NCI-H1417 (cell line): ENCODE data around the gene FOXRED2.
A peak's percentile ranks its signal among the peaks of the same experiment; 100 is the strongest.
"Not testable (repeated sequence)": the region's sequence is repeated elsewhere in the genome, so short reads cannot be mapped to it uniquely, and the experiment has no call there.

Experiments used
- DNase-seq, 3 experiments: peaks; one replicate each; lab custom pipeline; 2025; lab: John Stamatoyannopoulos, UW

Gene FOXRED2

DNA sequence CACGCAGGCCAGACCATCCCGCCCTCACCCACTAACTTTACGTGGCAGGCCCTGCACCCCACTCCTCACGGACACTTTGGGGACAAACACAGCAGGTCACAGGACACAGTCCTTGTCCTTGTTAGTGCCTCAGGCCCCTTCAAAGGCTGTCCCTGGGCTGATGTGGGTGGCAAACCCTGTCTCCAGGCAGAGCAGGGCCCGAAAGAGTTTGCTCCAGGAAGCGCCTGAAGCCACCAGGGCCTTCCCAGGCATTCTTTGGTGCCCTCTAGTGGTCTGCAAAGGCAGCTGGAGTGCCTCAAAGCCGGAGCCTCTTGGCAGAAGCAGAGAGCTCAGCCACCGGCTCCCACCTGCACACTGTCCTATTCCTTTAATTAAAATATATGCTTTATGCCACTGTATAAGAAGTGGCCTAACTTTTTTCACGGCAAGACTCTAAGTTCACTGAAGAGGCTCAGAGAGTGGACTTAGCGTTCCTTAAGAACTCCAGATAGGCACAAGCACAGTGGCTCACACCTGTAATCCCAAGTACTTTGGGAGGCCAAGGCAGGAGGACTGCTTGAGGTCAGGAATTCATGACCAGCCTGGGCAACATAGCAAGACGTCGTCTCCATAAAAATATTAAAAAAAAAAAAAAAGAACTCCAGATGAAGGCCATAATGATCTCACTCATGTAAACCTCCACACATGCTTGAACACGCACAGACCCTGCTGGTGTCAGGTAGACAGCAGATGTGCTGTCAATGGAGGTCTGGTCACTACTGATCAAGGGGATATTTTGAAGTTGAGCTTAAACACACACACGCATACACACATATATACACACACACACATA lies 36.5 kb downstream of the FOXRED2 start:
- peak; percentile 55 to 80 (median 57) for DNase-seq

DNA sequence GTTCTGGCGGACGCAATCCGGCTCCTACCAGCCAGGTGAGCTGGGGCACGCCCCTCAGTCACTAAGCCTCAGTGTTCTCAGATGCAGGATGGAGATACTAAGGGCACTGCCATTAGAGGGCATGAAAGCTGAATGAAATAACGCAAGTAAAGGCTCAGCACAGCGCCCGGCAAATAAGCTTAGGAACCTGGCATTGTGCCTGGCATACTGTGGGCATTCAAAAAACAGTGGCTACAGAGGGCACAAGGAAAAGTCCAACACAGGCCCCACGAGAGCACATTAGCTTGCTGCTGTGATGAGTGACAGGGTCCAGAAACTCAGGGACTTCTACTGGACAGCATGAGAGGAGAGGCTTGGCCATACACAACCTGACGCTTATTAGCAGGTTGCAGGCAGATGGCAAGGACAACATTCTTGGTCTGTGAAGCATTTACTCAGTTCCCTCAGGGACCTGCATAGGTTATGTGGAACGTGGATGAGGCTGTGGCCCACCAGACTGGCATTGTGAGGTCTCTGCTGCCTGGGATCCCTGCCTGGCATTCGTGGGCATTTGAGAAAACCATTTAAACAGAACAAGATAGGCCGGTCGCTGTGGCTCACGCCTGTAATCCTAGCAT lies 37.6 kb downstream of the FOXRED2 start:
- DNase-seq: no peak

DNA sequence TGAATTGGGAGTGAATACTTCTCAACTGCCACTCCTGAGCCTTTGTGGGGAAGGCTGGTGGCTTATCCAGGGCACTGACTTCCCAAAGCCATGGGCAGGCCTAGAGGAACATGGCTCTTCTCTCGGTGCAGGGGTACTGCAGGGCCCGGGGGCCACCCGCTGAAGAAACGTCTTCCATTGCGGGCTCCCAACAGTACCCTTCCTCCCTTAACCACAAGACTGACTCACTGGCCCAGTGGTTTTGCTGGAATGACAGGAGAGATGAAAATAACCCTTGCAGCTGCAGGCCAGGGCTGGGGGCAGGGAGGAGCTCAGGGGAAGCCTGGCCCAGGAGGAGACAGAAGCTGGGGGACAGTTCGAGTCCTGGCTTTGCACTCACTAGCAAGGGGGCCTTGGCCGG lies 38.9 kb downstream of the FOXRED2 start:
- no peak for DNase-seq

DNA sequence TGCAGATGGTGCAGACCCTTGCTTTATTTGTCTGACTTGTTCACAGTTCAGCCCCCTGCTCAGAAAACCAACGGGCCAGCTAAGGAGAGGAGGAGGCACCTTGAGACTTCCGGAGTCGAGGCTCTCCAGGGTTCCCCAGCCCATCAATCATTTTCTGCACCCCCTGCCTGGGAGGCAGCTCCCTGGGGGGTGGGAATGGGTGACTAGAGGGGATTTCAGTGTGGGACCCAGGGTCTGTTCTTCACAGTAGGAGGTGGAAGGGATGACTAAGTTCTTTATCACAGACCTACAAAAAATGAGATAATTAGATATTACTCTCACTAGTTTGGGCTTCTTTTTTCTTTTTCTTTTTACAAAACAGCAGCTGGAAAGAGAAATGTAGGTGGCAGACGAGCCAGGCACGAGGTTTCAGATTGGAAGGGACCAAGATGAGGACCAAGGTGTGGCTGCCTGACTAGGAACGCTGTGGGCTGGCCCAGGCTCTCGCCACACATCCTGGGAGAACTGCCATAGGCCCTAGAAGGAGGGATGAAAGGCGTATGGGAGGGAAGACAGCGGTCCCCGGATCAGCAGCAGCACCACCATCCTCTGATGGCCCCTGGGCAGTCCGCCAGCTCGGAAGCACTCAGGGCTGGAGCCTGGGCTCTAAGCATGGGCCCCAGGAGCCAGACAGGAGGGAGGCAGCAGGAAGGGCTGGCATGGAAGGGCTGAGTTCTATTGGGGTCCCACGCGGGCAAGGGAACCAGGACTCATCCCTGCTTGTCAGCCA lies 39.6 kb downstream of the FOXRED2 start:
- DNase-seq: peak in 1 of 3 experiments; percentile 5

DNA sequence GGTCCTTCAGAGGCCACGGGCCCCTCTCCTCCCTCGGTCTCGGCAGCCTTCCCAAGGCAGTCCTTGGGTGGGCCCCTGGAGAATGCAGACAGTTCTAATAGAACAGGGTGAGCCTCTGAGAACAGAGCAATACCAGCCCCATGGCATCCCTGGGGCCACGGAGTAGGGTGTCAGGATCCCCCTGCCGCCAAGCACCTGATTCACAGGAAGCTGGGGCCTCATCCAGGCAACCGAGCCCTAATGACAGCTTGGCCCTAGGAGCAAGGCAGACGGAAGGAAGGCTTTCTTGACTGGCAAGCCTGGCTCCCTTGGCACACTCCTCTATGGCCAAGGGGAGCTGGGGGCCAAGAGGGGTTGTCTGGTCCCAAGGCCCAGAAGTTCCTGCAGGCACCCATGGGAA lies 40.6 kb downstream of the FOXRED2 start:
- DNase-seq: no peak

DNA sequence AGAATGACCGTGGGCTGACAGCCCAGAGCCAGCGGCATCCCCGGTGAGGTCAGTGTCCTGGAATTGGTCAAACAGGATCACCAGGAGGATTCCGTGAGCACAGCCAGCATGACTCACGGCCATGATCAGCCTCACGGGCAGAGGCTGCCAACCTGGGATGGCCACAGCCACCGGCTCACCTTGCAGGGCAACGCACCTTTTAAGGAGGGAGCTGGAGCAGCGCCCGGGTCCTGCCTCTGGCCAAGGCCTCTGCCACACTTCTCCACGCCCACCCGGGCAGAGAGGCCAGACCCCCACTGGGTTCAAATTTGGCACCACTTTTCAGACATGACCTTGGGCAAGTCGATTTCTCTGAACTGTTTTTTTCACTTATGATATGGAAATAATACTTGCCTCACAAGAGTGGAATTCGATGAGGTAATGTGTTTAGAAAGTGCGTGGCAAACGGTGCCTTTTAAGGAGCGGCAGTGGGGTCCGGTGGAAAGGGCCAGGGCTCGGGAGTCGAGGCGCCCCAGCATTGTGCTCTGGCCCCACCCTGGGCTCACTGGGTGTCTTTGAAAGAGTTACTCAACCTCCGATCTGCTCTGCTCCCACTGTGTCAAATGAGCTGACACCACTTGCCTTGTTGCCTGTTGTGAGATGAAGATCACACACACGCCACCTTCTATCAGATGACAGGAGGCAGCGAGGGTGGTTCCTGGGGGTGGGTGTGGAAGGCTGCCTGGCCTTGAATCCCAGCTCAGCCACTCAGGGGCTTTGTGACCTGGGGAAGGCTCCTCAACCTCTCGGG lies 41.4 kb downstream of the FOXRED2 start:
- no peak for DNase-seq

DNA sequence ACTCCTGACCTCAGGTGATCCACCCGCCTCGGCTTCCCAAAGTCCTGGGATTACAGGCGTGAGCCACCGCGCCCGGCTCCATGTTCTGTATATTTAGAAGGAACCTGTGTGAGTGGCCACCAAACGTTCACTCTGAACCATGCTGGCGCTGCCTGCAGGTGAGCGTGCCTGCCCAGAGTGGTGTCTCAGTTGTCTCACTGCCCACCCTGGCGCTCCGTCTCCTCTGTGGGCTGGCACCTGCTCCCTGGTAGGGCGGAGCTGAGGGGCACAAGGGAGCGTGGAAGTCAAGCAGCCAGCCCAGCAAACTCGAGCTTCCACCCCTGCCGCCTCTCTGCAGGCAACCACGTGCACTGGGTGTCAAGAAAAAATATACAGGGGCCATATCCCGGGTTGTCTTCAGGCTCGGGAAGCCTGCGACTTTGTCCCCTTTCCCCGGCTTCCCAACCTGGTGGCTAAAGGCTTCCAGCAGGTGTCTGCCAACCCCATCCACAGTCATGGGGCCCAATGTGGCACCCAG lies 42.1 kb downstream of the FOXRED2 start:
- DNase-seq: no peak

DNA sequence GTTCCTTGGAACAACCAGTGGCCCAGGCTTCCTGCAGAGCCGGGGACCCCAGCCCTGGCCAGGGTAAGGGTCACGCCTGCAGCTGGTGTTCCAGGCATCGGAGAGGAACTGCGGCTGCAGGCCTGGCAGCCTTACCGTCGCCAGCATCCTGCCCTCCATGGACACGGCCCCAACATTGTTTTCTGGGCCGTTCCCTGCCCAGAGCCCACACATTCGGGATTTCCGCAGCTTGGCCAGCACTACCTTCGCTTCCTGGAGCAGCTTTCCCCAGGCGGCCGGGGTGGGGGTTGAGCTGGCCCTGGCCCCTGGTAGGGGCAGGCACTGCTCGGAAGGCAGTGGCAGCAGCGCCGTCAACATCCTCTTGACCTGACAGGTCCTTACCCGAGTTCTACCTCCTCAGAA lies 43.1 kb downstream of the FOXRED2 start:
- DNase-seq: no peak

DNA sequence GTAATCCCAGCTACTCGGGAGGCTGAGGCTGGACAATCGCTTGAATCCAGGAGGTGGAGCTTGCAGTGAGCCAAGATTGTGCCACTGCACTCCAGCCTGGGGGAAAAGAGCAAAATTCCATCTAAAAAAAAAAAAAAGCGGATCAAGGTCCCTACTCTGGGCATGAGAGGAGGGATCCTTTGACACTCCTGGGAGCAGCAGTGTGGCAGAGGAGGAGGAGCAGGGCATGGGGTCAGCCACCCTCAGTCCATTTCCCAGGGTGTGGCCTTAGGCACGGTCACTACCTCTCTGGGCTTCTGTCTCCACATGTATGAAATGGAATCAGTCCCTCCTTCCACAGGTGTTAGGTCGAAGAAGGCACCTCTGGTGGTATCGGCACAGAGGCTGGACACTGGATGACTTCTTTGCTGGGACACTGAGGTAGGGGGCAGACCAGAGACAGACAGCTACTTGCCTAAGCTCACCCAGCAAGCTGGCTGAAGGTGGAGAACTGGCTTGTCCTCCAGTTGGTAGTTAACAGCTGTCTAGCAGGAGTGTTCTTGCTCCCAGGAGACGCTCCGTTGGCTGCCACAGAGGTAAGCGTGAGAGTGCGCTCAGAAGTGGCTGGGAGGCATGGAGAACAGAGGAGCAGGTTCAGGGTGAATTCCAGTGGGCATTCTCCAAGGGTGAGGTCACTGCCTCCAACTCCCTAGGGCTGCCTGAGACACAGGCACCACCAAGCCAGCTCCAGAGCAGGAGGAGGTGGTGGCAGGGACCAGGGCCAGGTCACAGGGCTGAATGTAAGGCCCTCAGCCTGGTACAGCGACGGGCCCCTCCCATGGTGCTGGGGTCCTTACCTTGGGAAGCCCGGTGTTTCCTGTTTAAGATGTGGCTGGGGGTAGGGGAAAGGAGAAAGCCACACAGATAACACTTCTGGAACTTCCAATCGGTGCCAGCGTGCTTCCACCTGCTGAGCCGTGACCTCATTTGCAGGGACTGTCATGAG lies 44.9 kb downstream of the FOXRED2 start:
- DNase-seq: peak in 2 of 3 experiments; percentile 2 to 74

DNA sequence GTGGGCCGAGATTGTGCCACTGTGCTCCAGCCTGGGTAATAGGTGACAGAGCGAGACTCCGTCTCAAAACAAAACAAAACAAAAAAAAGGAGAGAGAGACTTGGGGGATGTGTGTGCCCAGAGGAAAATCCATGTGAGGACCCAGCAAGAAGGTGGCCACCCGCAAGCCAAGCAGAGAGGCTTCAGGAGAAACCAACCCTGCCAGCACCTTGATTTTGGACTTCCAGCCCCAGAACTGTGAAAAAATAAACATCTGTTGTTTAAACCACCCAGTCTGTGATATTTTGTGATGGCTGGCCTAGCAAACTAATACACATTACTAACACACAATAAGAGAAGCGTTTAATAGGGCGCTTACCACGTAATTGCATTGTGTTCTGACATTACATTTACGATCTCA lies 46.6 kb downstream of the FOXRED2 start:
- DNase-seq: no peak

DNA sequence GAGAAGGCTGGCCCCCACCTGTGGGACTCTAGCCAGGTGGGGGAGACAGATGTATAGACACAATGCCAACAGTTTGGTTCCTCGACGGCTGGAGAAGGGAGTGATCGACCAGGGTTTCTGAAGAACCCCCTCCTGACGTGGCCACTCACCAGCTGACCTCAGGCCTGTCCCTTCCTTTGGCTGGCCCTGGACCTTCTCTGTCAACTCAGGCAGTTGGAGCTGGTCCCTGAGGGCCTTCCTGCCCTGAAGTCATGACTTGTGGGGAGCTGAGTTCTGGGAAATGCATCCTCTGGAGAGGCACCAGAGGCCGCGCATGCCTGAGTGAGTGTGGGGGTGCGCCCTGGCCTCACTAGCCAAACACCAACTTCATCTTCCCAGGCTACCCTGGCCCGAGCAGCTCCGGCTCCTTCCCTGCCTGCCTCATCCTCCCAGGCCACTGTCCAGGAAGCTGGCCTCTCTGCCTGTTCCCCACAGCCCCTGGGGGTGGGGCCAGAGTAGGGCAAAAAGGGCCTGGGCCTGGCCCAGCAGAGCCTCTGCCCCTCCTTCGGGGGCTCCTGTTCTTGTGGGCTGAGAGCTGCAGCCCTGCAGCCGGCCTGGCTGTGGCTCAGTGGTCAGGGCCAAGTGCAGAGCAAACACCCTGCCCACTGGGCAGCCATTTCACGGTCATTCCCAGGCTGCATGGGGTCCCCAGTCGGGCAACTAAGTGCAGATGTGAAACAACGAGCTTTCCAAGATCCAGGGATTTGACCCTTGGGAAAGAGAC lies 49.0 kb downstream of the FOXRED2 start:
- no peak for DNase-seq

DNA sequence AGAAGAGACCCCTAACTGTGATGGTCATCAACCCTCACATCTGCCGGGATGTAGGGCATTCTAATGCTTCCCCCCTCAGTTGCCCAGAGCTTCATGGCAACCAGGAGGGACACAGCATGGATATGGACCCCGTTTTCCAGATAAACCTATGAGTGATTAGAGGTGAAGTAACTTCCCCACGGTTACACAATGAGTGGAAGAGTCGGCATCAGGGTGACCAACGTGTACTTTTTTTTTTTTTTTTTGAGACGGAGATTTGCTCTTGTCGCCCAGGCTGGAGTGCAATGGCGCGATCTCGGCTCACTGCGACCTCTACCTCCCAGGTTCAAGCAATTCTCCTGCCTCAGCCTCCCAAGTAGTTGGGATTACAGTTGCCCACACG lies 50.4 kb downstream of the FOXRED2 start:
- no peak for DNase-seq

DNA sequence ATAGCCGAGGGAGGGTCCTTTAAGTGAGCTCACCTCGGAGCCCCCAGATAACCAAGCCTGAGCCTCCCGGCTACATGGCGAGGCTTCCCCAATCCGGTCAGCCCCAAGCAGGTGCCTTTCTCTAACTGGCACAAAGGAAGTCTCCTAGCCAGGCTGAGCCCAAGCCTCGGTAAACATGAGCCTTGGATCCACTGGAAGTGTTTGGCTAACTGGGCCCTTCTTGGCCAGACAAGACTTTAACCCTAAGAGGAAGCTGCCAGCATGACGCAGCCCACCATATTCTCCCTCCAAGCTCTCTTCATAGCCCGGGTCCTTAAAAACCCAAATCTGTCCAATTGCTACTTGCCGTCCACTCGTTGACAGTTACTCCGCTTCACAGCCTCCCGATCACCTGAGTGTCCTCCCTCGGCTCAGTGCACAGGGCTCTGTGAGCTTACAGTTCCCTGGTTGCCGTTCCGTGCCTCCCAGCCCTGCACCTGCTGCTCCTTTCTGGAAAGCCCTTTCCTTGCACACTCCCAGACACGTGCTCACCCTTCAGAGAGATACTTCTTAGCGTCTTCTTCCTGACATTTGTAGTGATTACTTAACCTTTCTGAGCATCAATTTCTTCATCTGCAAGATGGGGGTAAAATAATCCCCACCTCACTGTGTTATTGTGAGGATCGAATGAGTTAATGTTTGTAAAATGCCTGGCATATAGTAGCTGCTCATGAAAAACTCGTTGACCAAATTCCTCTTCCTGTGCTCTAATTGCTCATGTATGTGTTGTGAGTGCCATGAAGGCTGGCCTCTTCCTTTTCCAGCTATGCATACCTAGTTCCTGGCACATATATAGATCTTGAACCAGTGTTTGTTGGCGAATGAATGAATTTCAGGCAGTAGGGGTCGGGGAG lies 51.0 kb downstream of the FOXRED2 start:
- peak in 1 of 3 experiments; percentile 56 for DNase-seq

DNA sequence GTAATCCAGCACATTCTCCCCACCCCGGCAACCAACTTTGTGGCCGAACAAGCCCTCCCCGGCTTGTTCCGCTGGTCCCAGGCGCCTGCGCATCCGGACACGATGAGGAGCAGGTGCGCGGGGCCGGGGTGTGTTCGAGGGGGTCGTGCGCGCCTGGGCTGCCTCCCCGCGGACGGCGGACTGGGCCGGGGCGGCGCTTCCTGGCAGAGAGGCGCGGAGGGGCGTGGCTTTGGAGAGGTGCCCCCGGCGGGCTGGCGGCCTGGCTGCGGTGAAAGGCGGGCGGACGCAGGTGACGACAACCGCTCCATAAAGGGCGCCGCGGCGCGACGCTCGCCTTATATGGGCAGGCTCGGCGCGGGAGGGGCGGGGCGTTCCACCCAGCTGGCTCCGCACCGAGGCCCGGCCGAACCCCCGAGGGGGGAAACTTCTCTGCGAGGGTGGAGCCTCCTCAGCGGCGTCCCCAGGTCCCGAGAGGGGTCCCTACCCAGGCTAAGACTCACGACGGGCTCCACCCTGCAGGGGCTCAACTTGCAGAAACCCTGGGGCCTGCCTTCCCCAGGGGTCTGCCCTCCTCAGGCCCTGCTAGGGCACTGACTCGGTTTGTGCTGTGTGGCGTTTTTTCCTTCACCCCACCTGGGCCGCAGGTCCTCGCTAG lies 51.8 kb downstream of the FOXRED2 start:
- DNase-seq: peak; percentile 86 to 93 (median 92)

DNA sequence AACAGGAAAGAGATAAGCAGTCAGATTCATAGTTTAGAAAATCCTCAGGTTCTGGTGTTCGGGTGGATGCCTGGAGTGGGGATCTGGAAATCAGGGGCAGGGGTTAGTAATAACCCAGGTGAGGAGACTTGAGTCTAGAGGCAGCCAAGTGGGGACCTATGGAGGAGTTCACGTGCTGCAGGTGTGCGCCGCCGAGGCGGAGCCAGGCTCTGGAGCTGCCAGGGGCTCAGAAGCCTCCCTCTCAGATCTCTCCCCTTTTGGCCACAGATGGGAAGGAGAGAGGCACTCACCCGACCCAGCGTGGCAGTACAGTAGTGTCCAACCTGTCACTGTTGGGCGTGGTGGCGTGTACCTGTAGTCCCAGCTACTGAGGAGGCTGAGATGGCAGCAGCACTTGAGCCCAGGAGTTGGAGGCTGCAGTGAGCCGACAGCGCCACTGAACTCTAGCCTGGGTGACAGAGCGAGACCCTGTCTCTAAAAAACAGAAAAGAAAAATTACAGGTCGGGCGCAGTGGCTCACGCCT lies 52.9 kb downstream of the FOXRED2 start:
- DNase-seq: no peak

DNA sequence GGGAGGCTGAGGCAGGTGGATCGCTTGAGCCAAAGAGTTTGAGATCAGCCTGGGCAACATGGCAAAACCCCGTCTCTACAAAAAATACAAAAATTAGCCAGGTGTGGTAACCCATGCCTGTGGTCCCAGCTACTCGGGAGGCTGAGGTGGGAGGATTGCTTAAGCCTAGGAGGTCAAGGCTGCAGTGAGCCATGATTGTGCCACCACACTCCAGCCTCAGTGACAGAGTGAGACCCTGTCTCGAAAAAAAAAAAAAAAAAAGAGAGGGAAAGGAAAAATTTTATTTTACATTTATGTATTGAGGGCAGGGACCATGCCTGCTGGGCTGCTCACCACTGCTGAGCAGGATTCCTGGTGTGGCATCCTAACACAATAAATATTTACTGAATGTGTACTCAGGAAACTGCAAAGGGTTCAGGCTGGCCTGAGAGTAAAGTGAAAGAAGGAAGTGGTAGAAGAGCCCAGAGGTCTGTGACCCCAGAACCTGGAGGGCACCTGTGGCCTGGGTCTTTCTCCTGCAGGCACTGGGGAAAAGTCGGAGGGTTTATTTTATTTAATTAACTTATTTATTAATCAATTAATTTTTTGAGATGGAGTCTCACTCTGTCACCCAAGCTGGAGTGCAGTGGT lies 53.7 kb downstream of the FOXRED2 start:
- not testable (repeated sequence) for DNase-seq

DNA sequence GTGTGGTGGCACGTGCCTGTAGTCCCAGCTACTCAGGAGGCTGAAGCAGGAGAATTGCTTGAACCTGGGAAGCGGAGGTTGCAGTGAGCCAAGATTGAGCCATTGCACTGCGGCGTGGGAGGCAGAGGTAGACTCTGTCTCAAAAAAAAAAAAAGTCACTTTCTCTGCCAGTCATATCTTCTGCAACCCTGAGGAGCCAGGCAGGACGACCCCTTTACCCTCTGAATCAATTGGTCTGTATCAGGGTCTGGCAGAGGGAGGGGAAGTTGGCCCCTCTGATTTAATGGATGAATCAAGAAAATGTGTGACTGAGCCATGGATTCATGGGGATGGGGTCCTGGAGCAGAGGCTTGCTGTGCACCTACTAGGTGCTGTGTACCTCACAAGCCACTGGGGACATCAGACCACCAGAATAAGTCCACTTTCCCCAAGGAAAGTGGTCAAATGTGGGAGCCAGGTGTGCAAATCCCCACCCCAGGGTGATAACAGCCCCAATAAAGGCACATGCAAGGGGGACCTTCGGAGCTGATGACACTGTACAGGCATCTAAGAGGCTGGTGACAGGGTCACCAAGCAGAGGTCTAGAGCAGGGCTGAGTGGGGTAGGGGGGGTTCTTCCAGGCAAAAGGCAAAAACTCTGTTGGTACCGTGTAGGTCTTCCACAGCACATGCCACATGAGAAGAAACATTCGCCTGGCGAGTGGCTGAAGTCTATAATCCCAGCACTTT lies 54.4 kb downstream of the FOXRED2 start:
- DNase-seq: no peak
